GM04504 (cell line): ENCODE results near the gene PIEZO1.

Experiments used
- DNase-seq: peaks from one replicate; pipeline ENCODE4 v3.0.0-alpha.2; 2012; ENCODE audit warnings: low read depth

The PIEZO1 gene

DNA sequence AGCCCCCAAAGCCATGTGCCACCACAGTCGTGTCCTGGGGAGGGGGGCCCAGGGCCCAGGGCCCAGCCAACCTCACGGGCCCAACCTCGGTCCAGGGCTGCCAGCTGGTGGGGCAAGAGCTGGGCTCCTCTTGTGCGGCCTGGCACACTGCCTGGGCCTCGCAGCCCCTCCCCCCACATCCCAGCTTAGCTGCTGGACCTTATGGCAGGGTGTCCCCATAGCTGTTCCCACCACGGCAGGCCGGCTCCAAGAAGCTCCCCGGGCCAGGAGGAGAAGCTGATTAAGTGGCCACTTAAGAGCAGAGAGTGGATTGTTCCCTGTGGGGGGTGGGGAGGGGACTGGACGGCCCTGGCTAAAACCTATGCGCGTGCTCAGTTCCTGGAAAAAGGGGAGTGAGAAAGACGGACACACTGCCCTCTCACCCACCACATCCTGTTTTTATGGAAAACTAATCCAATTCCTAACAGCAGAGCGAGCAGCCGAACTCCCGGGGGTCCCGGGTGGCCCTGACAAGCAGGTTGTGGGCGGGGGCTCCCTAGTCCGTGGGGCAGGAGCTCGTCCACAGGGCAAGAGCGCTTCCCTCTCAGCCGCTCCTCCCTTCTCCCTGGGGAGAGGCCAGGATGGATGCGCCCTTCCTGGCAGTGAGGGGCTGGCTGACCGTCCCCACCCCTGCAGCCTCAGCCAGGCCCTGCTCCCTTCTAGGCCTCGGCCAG, 16.8 kb downstream of the PIEZO1 start:
- DNase-seq, result no peak

DNA sequence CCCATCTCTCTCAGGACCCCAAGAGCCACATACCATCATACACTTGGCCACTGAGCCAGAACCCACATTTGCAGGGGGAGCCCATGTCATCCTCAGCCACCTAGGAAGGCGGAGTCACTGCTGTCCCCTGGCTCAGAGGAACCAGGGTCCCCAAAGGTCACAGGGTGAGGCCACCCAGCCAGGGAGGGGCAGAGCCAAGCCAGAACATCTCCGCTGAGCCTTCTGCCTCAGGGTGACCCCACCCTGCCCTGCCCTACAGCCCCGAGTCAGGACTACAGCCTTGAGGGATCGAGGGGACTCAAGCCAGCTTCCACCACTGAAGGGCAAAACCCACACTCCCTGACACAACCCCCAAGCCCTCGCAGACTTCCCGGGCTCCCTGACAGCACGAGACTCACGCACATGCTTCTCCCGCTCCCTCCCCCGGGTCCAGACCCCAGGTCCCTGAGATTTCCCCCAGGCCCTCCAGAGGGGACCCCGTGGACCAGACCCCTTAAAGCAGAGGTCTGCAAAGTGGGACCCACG, 17.4 kb downstream of the PIEZO1 start:
- no peak for DNase-seq

DNA sequence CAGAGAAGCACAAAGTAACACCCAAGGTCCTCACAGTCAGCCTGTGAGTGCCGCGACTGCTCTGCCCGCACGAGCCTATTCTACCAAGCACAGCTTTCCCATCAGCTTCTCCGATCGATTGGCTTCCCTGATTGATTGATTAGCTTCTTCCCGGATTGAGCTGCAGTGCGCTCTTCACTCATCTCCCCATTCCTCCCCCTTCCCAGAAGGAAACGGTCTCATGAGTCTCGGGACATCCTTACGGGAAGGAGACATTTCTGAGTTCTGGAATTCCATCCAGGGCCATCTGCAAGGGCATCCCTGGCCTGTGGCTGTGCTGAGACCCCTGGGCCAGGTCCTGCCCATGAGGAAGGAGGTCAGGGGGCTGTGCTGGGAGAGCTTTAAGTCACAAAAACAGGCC, 18.0 kb downstream of the PIEZO1 start:
- DNase-seq, result no peak

DNA sequence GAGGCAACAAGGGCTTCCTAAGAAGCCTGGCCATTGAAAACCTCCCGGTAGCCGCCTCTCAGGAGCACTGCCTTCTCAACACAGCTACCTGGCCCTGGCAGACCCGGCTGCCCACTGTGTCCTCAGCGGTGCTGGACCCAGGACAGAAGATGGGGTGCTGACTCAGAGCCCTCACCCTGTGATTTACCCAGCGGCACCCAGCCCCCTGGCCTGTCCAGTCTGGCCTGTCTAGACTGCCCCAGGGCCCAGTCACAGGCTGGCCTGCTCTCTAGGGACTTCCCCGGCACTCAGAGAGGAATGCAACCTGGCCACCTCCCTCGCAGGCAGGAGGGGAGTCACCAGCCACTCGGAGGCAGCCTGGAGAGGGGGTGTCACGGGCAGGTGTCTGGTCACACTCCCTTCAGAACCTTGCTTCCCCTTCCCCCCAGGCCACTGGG, 20.1 kb downstream of the PIEZO1 start:
- no peak for DNase-seq

DNA sequence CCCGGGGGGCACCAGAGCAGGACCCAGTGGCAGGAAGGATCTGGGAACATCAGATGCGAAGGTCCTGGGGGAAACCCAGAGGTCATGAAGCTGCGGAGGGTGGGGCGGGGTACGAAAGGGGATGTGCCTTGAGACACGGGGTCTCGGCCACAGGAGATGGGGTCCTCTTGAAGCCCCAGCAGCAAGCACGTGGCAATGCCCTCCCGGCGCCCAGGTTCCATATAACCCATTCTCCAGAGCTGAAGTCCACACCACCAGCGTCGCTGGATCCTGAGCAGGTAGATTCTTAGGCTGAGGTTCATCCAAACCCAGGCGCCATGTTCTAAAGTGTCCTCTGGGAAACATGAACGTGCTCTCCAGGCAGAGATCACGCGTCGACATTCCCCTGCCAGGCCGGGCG, 20.9 kb downstream of the PIEZO1 start:
- DNase-seq, result no peak

DNA sequence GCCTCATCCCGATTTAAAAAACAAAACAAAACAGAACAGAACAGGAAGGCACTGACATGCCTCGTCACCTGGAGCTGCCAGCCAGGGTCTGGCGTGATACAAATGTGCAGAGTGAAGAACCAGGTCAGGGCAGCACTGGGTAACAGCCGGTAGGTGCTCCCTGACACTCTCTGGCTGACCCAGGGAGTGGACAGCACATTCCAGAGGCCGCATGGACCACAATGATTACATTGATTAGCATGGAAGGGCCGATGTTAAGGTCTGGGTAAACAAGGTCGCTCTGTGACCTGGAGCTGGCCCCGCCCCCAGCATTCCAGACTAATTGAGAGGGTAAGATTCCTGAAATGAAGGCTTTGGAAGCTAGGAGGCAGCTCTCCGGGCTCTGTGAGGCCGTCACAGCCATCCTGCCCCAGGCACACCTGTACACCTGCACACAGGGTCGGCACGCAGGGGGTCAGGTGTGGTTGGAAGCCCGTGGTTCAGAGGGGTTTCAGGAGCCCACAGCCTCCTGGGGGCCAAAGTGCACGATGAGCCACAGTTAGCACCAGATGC, 21.4 kb downstream of the PIEZO1 start:
- no peak for DNase-seq

DNA sequence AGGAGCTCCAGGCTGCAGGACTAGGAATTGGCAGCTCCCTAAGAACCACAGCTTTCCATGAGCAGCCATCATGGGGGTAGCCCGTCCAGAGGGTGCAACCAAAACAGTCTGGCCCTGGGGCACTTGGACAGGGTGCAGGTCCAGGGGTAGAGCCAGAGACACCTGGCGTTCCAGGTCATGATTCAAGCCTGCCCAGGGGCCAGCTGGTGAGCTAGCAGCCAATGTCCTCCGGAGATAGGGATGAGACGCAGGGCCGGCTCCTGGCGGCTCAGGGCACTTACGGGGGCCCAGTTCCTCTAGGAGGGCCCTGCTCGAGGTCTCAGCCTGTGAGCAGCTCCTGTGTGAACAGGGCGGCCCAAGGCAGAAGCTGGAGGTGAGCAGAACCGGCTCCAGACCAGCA, 22.1 kb downstream of the PIEZO1 start:
- DNase-seq, result no peak

DNA sequence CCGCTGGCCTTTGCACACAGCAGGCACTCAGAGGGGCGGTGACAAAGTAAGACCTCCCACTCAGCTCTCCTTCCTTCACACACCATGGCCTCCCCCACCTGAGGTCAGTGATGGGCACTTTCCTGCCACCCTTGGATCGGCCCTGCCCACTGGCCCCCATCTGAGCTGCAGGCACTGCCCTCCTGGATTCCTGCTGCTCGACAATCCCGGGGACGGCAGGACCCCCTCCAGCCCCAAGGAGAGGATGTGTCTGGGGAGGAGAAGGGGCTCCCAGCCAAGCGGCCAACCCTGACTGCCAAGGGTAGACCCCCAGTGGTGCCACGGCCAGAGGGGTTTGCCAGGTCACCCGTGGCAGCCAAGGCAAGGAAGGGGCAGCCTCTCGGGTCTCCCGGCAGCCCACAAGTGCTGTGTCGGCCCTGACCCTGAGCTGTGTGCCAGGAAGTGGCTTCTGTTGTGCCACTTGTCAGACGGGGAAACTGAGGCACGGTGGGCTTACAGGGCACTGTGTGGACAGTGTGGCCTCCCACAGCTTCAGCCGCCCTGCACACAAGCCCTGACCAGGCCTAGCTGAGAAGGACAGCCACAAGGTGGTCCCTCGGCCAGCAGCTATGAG, 22.7 kb downstream of the PIEZO1 start:
- no peak for DNase-seq

DNA sequence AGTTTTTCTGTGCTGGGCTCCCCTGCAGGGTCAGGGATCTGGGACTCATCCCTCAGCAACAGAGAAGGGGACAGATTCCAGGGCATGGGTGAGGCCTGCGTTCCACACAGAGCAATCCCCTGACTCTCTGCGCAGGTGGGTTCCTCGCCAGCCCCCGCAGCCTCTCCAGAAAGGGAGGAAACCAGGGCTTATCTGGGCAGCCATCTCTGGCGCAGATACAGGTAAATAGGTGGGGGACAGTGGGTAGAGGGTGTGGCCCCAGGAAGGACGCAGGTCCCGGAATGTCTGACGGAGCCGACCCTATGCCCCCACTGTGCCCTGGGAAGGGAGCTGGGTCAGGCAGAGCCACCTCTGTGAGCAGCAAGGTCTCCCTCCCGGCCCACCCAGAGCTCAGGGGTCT, 23.2 kb downstream of the PIEZO1 start:
- no peak for DNase-seq

DNA sequence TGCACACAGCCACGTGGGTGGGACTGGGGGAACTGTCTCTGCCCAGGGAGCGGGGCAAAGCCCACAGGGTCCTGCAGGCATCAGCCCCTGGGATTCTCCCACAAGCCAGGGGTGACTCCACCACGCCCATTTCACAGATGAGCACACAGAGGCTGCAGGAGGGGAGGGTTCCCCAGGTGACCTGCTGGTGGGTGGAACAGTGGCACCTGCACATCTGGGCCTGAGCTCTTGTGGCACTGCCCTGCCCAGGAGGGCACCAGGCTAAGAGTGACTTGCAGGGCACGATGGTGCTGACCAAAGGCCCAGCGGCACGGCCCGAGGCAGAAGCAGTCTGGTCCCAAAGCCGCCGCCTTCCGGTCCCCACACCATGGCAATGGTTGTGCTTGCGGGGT, 23.9 kb downstream of the PIEZO1 start:
- no peak for DNase-seq

DNA sequence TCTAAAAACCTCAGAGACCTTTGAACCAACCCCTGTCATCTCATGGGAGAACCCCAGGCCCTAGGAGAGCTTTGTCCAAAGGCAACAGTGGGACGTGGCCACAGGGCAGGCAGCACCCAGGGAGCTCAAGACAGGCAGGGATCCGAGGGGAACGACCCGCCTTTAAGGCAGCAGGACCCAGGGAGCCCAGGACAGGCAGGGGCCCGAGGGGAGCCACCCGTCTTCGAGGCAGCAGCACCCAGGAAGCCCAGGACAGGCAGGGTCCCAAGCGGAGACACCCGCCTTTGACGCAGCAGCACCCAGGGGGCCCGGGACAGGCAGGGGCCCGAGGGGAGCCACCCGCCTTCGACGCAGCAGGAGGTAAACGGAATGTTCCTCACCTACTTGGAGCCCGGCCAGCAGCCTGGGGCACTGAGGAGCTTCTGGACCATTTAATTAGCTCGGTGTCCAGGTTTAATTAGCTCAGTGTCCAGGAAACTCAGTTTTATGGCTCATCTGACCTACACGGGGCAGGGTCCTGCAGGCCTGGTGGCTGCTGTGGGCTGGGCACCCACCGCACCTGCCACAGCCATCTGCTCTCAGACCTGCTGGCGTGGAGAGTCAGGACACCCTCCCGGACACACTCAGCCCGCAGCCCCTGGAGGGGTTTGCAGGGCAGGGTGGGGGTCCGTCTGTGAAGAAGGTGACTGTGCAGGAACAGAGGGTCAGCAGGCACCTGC, 24.4 kb downstream of the PIEZO1 start:
- no peak for DNase-seq

DNA sequence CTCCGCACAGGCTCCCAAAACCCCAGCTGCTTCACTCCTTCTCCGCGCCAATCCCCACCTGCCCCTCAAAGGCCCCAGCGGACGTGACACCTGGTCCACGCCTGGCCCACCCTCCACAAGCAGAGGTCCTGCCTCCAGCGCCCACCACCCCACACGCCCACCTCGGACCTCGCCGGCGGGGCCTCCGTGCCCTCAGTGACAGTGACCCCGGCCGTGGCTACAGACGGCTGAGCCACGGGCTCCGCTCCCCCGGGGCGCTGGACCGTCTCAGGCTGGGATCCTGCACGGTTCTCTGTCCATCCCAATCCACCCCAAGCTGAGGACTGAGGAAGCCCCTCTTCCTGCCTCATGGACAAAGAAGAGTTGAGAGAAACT, 25.1 kb downstream of the PIEZO1 start:
- DNase-seq, result no peak

DNA sequence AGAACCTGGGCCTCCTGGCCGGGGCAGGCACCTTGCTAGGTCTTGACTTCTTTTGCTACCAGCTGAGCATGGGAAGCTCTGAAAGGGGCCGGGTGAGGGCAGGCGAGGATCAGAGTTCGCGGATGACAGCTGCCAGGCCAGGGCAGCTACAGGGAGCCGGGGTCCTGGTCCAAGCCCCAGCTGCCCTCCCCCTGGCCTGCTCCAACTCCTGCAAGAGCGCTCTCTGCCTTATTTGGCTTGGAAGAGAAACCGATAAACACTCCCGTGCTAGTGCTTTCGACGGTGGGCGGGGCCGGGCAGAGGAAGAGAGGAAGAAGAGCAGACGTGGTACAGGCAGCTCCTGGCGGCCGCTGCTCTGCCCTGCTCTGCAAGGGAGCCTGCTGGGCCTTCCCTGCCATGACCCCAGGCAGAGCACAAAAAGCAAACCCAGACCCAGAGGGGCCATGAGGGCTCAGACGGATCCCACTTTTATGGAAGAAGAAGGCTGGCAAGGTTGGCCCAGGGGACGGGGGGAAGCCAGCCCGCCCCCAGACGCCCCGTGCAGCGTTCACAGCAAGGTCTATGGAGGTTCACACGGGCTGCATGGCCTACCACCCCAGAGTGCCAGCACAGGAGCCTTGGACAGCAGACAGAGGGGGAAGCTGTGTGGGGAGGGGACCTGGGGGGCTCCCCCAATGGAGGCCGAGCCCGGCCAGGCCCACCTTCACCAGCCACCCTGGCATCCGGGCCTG, 25.6 kb downstream of the PIEZO1 start:
- no peak for DNase-seq

DNA sequence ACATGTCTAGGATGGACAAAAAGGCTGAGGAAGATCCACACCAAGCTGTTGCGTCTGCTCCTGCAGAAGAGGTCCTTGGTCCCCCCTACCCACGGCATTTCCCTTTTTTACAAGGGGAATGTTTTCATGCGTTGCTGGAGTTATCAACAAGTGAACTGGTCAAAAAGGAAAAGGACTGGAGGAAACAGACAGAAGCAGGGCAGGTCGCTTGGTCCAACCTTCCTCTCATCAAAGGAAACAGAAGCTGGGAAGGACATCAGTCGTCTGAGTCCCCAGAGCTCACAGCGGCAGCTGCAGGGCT, 26.1 kb downstream of the PIEZO1 start:
- DNase-seq, result no peak

DNA sequence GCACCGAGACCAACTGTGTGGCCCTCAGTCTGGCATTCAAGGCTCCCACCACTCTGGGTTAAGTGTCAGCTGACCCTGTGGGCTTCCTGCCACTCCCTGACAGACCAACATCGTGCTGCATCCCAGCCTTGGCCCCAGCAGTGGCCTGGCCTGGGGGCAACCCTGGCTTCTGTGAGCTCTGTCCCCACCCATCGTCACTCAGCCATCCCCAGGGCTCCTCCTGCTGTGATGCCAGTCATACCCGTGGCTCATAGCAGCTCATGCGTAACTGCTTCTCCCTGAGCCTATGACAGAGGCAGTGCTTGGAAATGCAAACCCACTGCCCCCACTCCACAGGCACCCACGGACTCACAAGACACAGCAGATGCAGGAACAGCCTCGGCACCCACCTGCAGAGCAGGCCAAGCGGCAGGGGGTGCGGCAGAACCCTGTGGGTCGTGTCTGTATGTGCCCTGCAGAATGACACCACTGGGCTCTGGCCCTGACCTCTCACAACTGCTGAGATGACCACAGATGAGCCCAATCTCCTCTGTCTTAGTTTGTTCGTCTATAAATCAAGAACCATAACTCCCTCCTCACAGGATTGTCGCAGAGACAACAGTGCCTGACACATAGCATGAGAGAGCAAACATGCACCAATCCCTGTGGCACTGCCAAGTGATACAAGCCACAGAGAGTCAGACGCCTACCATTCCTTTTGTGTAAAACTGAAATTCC, 26.6 kb downstream of the PIEZO1 start:
- DNase-seq, result no peak

DNA sequence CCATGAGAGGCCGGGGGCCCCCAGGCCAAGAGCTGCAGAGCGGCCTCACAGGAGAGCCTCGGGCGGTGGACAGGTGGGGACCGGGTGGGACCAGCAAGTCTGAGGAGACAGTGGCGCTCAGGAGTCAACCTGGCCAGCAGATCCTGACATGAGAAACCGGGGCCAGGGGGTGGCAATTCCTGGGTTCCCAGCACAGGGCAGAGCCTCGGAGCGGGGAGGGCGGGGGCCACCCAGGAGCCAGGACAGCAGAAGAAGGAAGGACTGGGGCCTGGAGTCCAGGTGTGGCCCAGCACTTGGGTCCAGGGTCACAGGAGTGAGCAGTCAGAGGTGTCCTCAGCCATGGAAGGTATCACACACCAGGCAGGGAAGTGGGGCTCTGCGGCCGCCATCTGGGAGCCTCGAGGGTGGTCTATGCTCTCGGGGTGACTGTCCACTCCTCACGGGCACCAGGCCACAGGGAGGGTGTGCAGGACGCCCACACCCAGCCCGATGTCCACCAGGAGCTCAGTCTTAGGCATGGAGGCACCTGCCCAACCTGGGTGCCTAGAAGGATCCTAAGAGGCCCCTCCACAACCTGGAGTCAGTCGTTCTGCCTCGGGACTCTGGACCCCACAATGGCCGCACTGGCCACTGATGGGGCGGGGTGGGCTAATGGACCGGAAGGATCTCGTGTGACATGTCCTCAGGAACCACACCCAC, 29.1 kb downstream of the PIEZO1 start:
- DNase-seq, result no peak

DNA sequence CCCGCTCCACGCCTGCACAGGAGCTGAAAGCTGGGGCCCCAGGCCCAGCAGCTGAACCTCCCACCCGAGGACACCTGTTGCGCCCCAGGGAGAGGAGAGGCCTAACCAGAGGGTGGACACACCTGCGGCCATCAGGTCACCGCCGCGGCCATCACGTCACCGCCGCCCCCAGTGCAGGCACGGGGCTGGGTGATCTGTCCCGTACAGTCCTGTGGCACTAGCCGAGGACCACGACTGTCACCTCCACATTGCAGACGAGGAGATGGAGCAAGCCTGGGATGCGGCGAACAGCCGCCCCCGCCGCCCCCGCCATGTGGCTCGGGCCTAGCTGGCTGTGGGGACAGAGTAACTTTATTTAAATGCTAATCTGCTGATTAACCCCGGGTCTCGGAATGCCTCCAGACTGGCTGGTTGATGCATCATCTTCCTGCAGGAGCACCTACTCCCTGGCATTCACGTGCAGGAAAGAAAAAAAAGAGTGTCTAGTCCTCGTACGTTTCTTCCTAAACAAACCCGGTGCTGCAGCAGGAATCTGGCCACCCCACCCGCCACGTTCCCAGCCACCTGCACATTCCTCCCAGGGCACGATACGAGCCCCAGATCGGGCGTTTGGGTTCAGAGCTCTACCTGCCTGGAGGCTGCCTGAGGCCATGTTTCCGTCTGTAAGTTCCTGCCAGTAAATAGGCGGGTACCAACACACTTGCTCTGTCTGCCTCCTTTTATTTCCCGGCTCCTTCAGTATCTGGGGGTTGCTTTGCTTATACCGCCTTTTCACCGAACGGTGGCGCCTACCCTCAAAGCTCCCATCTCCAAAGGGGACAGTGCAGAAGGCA, 29.9 kb downstream of the PIEZO1 start:
- DNase-seq, result no peak

DNA sequence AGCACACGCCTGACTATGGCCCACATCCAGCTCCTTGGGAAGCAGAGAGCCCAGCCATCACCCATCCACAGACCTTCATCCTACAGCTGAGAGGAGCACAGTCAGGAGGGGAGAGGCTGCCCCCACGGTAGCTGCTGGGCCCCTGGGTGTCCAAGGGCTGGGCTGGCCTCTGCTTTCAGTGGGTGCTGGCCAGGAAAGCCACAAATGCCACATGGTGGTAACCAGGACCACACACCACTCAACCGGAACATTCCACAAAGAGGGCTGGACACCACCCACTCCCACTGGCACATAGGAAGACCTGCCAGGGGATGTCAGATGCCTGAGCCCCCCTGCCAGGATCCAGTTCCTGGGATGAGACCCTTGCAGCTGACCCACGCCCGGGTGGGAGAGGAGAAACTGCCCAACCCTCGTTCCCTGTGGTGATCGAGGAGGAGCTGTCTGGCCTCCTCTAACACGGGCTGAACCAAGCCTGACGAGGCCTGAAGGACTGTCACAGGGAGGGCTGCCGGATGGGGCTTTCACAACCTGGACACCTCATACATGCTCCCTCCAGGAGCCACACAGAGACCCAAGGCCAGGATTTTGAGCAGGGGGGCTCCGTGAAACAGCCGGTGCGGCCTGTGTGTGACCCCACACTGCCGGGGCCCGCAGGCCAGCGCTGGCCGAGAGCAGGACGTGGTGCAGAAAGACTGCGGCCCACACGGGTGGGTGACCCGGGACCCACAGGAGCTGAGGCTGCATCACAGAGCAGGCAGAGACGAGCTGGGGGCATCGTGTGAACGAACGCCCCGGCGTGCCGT, 30.7 kb downstream of the PIEZO1 start:
- DNase-seq, result no peak

DNA sequence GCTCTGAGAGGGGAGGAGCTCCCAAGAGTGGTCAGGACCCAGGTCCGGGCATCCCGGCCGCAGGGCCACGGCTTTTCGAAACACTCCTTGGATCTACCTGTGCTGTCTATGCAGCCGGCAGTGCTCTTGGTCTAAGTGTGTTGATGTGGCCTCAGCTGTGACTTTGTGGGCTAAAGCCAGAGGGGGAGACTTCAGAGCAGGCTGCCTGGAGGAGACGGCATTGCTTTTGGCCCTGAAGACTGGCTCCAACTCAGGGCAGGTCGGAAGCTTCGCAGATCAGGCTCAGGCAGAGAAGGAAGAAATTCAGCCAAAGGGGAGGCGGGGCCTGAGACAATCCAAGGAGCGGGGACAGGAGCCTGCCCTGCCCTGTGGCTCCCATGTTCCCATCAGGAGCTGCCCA, 31.4 kb downstream of the PIEZO1 start:
- DNase-seq, result no peak
